HL-60/S4 treated with phorbol 12-myristate 13-acetate at 8.2 ng/mL for 4 days and 3 days (cell line): ENCODE measurements around the gene C2CD4B.

Experiments
- in situ Hi-C: fragments of 300-500 bp; cut with MboI; formaldehyde crosslinking; loops from 2 replicates; pipeline ENCODE4 v1.15.0; 2022; ENCODE audit warnings: low sequenced_read_pairs

C2CD4B gene

DNA sequence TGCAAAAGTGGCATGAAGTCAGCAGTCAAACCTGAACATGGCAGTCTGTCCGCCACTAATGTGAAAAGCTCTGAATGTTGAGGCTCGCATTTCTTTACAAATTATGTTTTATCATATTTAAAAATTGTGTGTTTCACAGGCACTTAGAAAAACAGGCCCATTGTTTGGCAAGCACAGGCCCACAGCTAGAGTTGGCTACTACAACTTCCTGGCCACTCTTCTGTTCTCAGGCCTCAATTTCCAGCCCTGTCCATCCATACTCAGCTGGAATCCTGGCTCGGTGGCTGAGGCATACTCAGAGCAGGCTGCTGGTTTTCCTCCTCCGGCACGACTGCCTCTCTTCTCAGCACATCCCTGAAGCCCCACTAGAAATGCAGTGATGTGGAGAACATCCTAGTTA lies 44.3 kb downstream of the C2CD4B start:
- in situ Hi-C loops = no loop called here

DNA sequence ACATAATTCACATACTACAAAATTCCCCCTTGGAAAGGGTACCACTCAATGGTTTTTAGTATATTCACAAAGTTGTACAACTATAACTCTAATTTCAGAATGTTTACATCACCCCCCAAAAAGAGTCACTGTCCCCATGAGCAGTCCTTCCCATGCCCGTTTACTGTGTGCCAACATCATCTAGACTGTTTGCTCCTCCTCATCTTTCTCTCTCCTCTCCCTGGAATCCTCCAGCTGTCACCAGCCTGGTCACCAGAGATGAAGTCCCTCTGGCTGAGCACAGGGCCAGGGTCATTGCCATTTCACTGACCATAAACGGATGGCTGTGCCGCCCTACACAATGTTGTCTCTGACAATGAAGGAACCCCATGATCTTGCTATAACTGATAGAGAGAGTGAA lies 45.2 kb downstream of the C2CD4B start:
- in situ Hi-C loops = no loop called here

DNA sequence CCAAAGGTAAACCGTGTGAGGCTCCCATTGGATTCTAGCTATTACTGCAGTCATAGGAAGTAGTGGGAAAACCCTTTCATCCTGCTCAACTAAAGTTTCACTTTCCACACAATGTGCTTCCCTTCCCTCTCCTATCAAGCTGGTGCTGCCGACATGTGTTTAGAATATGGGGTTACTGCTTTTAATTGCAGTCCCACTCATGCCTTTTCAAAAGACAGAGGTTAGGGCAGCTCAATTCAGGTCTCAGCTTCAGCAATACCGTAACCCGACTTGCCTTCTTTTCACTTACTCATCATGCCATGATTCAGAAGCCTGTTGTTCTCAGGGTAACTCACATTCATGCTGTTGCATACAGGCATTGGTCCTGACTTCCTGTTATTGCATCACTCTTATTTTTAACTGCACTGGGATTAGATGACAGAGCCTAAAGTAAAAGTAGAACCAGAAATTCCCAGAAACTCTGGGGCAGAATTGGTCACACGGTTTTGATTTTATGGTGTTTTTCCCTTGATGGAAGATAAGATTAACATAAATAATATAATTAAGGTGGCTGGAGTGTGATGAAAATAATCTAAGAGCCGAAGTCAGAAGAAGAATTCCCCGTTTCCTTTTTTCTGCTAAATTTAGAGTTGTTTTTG lies 45.7 kb downstream of the C2CD4B start:
- in situ Hi-C loops = no loop called here

DNA sequence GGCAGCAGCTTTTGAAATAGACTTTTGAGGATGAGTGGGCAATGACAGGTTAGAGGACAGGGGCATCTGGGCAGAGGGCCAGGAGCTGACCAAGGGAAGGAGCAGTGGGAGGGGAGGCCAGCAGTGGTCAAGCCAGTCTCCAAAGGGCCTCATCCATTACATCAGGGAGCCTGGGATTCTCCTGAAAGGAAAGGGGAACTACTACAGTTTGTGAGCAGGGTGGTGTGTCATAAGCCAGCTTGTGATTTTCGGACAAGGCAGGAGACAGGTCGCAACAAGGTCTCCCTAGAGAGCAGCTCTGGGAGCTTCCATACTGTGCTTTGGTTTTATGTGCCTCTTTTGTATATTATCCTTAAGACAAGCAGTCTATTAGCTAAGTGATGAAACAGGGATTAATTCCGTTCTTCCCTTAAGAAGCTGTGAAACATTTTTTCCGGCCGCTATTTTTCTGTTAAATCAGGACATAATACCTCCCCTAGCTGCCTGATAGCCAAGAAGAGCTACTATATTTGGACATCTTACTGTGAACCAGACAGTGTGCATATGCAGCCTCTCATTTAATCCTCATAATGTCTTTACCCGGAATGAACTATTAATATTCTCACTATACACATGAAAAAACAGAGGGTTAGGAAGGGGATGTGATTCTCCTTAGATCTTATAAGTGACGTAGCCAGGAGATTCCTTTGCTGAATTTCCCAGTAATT lies 46.4 kb downstream of the C2CD4B start:
- in situ Hi-C loops = no loop called here

GRCh38 chr15:62115847-62116246 lies 49.2 kb downstream of the C2CD4B start:
- in situ Hi-C loops = no loop called here
